CD4-positive, alpha-beta T cell treated with Interleukin-1 beta for 1 hour (primary cell): ENCODE data around the gene IGSF8.

Experiments
- DNase-seq, 2 donors: peaks; one replicate each; pipeline ENCODE4 v3.0.0-alpha.2; 2020 to 2022

Gene IGSF8, protein sequence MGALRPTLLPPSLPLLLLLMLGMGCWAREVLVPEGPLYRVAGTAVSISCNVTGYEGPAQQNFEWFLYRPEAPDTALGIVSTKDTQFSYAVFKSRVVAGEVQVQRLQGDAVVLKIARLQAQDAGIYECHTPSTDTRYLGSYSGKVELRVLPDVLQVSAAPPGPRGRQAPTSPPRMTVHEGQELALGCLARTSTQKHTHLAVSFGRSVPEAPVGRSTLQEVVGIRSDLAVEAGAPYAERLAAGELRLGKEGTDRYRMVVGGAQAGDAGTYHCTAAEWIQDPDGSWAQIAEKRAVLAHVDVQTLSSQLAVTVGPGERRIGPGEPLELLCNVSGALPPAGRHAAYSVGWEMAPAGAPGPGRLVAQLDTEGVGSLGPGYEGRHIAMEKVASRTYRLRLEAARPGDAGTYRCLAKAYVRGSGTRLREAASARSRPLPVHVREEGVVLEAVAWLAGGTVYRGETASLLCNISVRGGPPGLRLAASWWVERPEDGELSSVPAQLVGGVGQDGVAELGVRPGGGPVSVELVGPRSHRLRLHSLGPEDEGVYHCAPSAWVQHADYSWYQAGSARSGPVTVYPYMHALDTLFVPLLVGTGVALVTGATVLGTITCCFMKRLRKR

DNA sequence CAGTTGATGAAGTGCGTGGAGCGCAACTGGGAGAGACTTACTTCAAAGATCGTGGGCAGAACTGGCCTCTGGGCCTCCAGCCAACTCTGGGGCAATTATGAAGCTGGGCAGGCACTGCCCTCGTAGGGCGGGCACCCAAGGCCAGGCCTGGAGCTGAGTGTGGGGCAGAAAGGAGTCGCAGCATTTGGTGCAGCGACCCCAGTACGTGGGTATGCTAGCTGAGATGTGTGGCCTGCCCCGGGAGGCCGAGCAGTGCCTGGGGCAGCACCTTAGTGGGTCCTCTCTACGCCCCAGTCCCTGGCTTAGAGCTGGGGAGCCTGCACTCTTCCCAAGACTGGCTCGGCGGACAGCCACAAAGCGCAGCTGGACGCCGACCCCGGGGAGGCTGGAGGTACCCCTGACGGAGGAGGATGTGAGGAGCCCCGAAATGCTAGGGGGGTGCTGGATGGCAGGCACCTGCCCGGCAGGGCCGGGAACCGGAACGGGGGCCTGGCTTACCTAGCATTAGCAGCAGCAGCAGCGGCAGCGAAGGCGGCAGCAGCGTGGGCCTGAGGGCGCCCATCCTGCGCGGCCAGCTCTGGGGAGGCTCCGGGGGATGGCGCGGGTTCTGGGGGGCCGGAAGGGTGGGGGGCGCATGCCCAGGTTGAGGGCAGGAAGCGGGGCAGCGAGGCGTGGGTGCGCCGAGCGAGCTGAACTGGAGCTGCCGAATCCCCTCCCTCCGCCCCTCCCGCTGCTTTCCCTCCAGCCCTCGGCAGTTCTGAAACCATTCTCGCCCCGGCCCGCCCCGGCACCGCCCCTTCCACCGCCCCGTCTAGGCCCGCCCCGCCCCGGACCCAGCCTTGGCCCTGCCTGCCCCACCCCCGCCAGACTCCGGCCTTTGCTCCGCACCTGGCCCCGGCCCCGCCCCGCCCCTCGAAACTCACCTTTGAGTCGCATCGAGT, at the start of gene IGSF8:
Gene IGSF8, minus strand, starts transcription at position 709 of the 941 bp plus-strand sequence. Its CDS starts 147 bp downstream, at position 562.
- DNase-seq: peak; percentile 91 to 94

DNA sequence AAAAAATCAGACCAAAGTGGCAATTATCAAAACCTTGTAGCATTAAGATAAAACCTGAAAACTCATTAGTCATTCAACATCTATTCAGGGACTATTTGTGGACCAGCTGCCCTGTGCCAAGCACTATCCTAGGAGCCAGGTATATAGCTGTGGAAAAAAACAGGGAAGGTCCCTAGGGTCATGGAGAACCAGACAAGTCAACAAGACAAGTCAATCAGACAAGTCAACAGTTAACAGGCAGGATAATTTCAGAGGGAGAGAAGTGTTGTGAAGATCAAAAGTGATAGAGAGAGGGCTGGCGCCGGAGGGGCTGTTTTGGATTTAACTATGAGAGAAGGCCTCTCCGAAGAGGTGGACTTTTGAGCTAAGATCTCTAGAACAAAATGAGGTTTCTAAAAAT, 49.7 kb upstream of the IGSF8 start:
- no peak for DNase-seq

DNA sequence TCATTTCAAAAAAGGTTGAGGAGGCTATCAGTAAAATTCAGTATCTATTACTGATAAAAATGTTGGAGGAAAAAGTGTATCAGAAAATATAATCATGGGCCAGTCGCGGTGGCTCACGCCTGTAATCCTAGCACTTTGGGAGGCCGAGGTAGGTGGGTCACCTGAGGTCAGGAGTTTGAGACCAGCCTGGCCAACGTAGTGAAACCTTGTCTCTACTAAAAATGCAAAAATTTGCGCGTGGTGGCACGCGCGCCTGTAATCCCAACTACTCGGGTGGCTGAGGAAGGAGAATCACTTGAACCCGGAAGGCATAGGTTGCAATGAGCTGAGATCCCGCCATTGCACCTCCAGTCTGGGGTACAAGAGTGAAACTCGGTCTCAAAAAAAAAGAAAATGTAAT, 47.7 kb upstream of the IGSF8 start:
- DNase-seq: no peak

DNA sequence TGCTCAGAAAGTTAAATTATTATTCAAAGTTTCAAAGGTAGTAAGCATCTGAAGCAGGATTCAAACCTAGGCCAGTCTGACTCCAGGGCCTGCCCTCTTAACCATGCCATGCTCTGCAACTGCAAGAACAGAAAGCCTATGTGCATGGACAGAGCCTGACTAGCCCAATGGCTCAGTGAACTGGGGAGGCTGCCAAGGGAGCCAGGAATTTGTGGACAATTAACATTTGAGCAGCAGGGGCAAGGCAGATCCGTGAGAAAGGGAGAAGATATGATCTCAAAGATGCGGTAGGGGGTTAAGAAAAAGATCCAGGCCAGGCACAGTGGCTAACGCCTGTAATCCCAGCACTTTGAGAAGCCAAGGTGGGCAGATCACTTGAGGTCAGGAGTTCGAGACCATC, 46.5 kb upstream of the IGSF8 start:
- DNase-seq: no peak

DNA sequence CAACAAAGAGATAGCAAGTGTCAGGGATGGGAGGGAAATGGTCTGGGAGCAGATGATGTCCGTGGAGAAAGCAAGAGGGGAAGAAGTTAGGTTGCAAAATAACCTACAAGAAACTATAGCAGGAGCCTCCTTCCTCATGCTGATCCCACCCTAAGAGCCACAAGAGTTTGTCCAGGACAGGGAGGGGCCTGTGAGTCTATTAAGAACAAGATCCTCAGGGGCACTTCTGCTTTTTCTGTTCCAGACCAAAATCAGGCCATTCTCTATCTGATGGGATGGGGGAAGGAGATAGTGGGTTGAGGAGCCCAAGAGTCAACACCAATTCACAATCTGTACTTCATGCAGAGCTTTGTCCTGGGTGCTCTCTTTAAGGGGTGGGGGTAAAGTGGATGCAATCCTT, 45.3 kb upstream of the IGSF8 start:
- DNase-seq: no peak

DNA sequence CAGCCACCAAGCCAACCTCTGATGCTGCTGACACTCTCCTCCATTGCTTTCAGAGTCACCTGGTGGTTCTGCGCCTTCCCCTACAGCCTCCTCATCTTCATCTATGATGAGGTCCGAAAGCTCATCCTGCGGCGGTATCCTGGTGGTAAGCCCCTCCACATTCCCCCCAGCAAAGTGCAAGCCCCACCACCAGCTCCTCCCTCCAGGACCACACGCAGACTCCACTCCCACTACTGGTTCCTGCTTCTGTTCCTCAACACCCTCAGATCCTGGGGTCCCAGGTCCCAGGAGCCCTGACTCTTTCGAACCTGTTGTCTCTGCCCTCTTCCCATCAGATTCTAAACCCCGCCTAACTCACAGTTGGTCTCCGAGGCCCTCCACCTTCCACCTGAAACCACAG, 41.4 kb upstream of the IGSF8 start:
- no peak for DNase-seq

DNA sequence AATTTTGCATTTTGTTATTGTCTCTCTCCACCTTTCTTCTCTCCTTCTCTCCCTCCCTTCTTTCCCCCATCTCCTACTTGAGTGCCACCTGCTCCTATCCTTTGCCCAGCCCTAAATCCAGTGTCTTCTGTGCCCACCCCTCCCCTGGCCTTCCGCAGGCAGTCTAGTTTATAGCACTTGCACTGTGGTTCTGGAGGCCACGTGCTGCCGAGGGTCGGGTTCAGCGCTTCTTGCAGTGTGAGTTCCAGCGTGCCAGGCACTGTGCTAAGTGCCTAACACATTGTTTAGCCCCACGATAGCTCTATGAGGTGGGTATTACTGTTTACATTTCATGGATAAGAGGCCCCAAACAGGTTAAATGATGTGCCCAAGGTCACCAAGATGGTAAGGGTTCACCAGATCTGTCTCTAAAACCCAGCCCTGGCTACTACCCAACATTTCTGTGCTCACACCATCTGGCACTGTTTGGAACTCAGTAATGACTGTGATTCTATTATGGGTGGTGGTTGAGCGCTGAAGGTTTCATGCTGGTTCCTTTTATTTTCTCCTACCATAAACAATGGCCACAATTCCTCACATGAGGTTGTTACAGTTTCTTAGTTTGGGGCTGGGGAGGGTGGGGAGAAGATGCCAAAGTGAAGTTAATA, 38.9 kb upstream of the IGSF8 start:
- DNase-seq: no peak

DNA sequence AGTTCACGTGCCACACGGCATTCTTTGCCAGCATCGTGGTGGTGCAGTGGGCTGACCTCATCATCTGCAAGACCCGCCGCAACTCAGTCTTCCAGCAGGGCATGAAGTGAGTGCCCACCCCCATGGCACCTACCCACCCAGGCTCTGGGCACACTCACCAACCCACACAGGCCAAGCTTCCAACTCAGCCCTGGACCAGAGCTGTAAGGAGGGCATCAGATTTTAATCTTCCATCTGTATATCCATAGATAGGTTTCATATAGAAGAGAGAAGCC, 38.4 kb upstream of the IGSF8 start:
- no peak for DNase-seq

DNA sequence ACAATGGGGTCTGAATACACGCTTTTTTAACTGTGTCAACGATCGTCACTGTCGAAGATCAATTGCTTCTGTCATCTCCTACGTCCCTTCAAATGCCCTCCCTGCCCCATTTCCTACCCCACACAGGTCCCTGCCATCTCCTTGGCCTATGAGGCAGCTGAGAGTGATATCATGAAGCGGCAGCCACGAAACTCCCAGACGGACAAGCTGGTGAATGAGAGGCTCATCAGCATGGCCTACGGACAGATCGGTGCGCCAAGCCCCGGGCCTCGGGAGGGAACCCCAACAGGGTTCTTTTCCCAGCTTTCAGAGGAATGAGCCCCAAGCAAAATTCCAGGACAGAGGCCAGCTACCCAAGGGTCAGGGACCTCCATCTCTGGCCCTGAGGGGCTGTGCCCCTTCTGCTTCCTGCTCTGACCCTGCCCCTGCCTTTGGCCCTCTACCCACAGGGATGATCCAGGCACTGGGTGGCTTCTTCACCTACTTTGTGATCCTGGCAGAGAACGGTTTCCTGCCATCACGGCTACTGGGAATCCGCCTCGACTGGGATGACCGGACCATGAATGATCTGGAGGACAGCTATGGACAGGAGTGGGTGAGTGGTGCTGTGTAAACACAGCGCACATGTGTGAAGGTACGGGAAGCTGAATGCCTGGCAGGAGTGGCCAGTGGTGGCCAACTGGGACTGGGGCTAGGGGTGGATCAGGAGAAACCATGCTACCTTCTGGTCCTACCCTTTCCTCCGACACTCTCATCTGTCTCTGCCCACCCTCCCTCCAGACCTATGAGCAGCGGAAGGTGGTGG, 37.9 kb upstream of the IGSF8 start:
- no peak for DNase-seq

DNA sequence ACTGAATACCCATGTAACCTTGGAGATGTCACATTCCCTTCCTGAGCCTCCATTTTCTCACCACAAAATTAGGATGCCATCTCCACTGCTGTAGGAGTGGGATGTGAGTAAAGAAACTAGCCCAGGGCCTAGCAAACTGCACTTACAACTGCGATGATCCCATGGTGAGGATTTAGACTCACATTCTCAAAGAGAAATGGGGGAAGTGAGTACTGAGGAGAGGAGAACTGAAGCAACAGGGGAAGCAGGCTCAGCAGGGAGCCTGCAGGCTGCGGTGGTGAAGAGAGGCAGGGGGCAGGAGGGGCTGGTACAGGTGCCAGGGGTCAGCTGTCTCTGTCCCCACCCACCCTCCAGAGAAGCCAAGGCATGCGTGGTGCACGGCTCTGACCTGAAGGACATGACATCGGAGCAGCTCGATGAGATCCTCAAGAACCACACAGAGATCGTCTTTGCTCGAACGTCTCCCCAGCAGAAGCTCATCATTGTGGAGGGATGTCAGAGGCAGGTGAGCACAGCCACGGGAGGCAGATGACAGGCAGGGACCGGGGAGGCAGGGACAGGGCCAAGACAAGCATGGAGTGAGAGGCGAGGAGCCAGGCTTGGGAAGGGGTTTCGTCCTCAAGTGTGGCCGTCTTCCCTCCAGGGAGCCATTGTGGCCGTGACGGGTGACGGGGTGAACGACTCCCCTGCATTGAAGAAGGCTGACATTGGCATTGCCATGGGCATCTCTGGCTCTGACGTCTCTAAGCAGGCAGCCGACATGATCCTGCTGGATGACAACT, 36.6 kb upstream of the IGSF8 start:
- DNase-seq: no peak

DNA sequence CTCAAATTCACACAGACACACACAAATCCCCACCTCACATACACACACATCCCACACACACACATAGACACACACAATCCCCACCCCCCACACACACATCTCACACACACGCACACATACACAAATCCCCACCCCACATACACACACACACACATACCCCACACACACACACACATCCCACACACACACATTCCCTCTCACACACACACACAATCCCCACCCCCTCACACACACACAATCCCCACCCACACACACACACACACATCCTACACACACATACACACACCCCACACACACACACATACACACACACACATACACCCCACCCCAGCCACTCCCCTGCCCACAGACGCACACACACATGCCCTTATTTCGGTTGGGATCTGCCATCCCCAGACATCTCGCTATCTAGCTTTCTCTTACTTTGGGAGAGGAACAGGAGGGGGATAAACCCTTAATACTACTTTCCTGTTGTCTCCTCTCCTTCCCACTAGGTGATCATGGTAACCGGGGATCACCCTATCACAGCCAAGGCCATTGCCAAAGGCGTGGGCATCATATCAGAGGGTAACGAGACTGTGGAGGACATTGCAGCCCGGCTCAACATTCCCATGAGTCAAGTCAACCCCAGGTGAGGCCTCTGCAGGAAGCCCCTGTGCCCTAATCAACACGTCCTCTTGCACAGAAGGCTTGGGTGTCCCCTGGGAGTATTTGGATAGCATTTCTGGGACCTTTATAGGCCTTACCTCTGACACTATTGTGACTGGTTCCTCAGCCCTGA, 35.8 kb upstream of the IGSF8 start:
- no peak for DNase-seq

DNA sequence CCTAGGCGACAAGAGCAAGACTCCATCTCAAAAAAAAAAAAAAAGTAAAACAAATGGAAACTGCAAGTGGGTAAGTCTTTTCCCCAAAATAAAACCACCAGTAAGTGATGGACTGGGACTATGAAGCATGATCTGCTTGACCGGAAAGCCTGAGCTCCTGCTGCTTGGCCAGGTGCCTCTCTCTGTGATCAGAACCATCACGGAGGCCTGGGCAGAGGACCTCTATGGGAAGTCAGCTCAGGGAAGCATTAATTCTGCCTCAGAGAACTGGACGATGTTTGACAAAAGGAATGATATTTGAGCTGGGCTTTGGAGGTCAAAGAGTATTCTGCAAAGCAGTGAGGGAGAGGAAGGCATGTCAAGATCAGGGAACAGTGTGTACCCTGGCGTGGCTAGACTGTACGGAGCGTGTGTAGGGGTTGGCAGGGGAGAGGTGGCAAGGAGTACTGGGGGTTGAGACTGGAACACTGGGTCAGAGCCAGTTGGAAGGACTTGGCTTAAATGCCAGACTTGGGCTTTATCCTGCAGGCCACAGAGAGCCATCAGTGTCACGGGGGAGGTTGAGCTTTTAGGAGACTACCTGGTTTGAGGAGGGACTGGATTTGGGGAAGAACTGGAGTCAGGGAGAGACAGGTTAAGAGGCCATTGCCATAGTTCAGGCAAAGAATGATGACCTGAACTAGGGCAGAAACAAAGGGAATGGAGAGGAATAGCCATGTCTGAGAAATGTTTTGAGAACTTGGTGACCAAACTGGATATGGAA, 33.6 kb upstream of the IGSF8 start:
- no peak for DNase-seq

DNA sequence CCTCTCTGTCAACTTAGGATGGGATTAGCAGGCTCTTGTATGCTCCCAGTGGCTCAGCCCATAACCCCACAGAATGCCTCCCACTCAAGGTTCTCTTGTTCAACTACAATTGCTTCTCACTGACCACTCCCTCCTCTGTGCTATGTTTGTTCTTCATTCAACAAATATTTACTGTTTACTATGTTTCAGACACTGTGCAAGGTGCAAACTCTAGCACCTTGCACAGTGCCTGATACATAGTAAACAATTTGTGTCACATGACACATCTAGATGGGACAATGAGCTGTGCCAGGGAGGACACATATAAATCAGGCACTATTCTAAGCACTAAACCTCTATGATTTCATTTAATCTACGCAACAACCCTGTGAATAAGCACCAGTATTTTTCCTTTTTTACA, 32.5 kb upstream of the IGSF8 start:
- DNase-seq: no peak

DNA sequence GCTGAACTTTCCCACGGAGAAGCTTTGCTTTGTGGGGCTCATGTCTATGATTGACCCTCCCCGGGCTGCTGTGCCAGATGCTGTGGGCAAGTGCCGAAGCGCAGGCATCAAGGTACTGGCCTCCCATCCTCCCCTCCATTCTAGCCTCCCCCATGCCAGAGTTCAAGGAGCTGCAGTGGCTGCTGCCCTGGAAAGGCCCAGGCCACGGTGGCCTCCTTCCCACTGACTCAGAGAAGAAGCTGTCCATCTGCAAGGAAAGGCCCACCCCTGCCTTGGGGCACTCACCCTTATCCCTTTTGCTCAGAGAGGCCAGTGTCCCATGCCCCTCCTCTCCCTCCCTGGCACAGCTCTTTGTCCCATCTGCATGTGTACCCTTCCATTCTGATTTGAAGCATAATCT, 32.1 kb upstream of the IGSF8 start:
- no peak for DNase-seq

DNA sequence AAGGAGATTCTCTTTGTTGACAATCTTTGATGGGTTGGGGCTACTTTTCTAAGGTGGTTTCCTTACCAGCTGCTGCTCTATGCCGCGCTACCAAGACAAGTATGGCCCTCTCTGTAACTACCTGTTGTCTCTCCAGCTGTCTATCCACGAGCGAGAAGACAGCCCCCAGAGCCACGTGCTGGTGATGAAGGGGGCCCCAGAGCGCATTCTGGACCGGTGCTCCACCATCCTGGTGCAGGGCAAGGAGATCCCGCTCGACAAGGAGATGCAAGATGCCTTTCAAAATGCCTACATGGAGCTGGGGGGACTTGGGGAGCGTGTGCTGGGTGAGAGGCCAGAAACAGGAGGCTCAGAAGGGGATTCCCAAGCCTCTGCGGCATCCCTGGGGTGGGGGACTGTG, 31.5 kb upstream of the IGSF8 start:
- no peak for DNase-seq

DNA sequence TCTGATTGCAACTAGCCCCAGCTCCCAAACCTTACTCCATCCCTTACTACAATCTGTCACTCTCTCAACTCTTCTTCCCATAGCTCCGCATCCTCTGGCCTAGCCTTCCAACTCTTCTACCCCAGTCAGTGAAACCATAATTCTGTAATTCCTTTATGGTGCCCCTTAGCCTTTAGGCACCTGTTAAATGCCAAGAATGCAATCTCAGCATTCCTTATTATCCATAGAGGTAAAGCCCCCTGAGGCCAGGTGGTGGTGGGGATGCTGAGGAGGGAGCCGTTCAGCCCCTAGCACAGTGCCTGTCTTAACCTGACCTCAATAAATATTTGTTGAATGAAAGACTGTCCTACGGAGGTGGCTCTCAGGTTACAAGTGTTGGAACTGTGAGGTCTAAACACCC, 31.1 kb upstream of the IGSF8 start:
- DNase-seq: no peak

DNA sequence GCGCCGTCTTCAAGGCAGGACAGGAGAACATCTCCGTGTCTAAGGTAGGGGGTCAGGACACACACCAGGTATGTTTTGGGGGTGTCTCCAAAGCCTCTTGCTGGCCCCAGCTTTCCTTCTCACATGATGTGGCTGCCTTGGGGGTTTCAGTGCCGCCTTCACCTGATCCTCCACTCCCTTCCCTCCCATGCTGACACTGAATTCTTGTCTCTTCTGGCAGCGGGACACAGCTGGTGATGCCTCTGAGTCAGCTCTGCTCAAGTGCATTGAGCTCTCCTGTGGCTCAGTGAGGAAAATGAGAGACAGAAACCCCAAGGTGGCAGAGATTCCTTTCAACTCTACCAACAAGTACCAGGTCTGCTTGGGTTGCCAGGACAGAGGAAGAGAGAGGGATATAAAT, 30.6 kb upstream of the IGSF8 start:
- no peak for DNase-seq

DNA sequence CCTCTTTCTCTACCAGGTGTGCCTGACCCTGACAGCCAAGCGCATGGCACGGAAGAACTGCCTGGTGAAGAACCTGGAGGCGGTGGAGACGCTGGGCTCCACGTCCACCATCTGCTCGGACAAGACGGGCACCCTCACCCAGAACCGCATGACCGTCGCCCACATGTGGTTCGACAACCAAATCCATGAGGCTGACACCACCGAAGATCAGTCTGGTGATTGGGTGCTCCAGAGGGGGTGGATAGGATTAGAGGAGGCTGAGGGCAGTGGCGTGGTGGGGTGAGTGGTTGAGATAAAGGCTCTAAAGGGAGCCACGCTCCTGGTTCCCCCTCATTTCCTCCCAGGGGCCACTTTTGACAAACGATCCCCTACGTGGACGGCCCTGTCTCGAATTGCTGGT, 30.2 kb upstream of the IGSF8 start:
- DNase-seq: no peak

DNA sequence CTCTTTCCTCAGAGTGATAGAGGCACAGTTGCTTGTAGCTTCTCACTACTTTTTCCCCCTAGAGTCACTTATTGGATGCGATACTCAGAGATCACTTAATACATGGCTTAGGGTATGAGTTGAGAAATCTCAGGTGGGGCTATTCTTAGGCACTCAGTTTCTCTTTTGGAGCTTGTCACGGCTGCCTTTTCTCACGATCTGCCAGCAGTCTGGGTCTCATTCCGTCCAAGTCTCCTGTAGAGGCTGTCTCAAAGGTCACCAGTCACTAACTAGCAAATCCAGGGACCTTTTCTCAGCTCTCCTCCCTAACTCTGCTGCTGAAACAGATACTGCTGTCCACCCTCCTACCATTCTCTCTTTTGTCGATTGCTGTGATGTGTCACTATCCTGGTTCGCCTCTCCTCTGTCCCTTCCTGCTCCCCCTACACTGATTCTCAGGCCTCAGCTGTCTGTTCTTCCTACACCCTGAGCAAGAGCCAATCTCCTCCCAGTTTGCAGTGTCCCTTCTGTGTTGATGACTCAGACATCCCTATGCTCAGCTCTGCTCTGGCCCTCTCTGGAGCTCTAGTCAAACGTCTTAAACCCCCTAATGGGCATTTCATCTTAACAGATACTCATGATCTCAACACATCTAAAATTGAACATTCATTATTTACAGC, 29.6 kb upstream of the IGSF8 start:
- DNase-seq: no peak
